Kidney capillary endothelial cell (primary cell): ENCODE measurements around the gene OGT.

Experiments
- DNase-seq: peaks from one replicate; pipeline ENCODE4 v3.0.0-alpha.2; 2018; ENCODE audit warnings: low spot score

OGT gene

GRCh38 chrX:71622576-71623450 lies 89.9 kb downstream of the OGT start:
- DNase-seq = no peak

- DNase-seq = no peak
Observed at GRCh38 chrX:71623714-71624113, 90.8 kb downstream of the OGT start.

GRCh38 chrX:71625471-71625870 lies 92.6 kb downstream of the OGT start:
- no peak for DNase-seq
